AG08396 (cell line): Measurements from ENCODE around the gene RUFY1.

Experiments used
- DNase-seq: peaks from one replicate; pipeline ENCODE4 v3.0.0; 2012; ENCODE audit warnings: low spot score, mixed read lengths

RUFY1 gene

GRCh38 chr5:179605026-179605833 is 54.9 kb downstream of the RUFY1 start:
- DNase-seq = no peak

DNA sequence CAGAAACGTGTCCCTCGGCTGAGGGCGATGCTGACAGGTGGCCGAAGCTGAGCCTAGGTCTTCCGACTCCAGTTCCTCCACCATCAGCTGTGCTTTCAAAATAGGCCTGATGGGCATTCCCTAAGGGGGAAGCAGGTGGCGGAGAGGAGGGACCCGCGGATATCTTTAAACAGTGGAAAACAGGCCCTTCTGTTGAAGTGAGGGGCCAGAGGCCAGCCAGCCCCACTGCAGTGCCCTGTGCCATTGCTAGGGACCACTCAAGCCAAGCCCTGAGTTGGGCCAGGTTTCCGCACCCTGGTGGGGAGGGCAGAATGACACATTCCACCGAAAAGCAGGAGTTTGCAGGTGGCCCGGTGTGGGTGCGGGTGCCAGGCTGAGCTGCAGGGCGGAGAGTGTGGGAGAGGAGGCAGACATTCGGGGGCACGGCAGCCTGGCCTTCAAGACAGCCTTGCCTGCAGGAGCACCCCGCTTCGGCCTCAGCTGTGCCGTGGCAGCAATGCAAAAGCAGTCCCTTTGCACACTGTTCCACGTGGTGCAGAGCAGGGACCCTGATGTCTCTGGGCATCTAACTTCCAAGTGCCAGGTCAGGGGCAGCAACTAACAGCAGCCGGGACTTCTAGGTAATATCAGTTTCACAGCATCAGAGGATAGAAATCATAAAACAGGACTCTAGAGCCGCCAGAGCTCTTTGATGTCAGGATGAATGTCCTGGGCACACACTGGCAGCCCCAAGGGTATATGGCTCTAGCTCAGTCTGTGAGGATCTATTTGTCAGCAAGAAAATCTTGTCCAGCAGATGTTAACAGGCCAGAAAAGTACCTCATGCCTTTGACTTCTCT is 55.9 kb downstream of the RUFY1 start:
- DNase-seq = no peak

- no peak for DNase-seq
These were observed 56.5 kb downstream of the RUFY1 start for GRCh38 chr5:179606910-179607159.

- no peak for DNase-seq
These were observed 57.0 kb downstream of the RUFY1 start for GRCh38 chr5:179607160-179607931.

GRCh38 chr5:179608131-179608581 is 57.8 kb downstream of the RUFY1 start:
- DNase-seq = no peak

GRCh38 chr5:179609834-179610108 is 59.4 kb downstream of the RUFY1 start:
- DNase-seq = no peak

DNA sequence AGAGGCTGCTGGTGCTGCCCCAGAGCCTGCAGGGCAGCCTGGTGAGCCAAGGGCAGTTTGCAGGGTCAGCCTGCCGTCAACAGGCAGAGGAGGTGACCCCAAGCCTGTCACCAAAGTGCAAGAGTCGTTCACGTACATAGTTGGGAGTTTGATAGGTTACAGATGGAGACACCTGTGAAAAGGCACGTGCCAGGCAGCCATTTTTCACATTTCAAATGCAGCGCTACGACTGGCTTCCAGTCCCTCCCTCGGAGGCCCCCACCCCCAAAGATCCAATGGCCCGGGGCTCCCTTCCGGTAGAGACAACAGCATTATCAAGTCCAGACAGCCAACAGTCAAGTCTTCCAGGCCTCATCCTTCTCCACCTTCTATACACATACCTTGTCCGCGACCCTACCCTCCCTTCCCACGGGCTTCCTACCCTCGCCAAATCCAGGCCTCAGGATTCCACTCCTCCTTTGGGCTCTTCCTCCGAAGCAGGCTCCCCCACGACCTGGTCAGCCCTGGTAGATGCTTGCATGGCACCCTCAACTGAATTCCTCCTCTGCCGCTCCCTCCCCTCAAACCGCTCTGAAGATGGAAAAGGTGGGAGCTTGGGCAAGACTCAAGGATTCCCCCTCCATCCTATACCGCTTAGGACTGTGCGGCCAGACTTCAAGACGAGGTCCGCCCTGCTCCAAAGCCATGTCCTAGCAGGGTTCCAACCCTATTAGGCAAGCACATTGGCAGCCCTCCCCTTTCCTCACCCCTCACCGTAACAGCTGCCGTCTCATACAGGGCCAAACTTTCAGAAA is 60.0 kb downstream of the RUFY1 start:
- no peak for DNase-seq

- DNase-seq = no peak
These were observed 60.5 kb downstream of the RUFY1 start for GRCh38 chr5:179610903-179611265.

- no peak for DNase-seq
These were observed 62.5 kb downstream of the RUFY1 start for GRCh38 chr5:179612577-179613459.

- no peak for DNase-seq
These were observed 63.2 kb downstream of the RUFY1 start for GRCh38 chr5:179613460-179614071.

DNA sequence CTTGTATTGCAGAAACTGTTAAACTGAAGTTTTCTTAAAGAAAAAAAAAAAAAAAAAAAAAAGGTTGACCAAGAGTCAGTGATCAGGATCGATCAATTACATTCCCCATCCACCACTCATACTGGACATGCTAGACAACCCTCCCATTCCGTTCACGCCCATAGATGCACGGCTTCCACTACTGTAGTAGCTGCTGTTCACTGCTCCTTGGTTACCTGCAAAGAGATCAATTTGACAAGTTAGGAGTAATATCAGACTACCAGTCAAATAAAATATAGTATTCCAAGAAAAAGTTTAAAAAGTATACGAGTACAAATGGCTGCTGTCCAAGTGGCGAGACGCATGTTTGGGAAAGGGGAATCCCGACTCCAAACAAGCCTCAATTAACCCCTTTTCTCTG is 64.4 kb downstream of the RUFY1 start:
- DNase-seq = no peak

DNA sequence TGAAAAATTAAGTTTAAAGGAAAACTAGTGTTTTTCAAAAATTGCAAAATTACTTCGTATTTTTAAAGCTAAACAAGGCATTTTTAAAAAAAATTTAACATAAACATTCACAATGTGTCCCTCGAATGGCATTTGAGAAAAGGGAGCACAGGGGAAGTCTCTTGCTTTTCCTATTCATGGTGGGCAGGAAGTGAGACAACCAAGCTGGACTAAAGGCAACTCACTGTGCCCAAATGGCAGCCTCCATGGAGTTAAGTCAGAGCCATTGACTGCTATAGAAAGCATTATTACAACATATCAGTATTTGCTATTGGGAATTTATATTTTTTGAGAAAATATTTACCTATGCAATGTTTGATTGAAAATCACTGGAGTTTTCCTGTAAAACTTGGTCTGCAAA is 64.8 kb downstream of the RUFY1 start:
- no peak for DNase-seq

GRCh38 chr5:179616002-179616594 is 65.7 kb downstream of the RUFY1 start:
- no peak for DNase-seq

DNA sequence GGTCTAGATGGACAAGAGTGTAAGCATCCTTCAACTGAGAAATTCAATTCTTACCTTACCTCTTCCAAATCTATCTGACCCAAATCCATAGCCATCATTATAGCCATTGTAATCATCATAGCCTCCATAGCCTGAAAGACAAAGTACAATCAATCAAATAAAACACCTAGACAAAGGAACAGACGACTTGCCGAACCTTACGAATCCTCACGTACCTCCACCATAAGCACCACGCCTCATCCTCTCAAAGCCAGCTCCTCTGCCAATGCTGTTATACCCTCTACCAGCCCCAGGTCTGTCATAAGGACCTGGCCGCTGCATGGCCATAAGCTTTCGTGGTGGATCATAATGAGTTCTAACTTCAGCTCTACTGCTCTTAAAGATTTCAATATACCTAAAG is 67.6 kb downstream of the RUFY1 start:
- no peak for DNase-seq

DNA sequence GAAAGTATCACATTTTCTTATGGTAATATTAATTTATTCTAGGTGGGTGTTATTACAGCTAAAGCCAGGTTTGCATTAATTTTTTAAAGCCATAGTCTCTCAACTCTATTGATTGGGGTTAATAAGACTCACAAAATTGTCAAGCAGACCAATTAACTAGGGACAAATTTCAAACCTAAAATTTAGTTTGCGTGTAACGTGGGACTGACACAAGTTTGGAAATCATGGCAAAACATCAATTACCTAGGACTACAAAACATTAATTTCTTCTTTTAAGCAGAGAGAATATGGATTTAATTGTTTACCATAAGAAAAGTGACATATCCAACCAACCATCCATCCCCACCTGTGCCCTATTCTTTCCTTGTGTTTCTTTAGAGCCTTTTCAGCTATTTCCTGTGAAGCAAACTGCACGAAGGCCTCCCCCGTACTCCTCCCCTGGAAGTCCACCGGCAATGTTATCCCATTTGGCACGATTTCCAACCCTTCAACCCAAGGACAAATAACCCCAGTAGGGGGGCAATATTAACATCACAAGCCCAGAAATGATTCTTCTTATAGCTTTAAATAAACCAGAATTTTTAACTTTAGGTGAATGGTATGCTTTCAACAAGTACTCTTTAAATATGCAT is 68.7 kb downstream of the RUFY1 start:
- DNase-seq = no peak

DNA sequence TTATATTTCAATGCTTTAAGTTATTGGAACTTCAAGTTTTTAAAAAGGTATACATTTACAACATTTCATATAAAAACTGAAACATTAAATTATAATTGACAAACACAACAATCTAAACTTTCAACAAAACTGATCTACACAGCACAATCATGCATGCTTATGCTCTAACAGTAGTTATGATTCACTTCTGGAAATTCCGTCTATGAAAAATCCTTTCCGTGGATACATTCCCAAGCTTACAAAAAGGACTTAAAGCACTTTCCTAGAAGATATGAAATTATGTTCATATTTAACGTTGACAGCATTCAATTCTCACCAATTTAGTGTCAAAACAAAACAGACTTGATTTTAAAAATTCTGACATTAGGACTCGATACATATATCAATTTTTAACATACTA is 69.4 kb downstream of the RUFY1 start:
- DNase-seq = no peak

DNA sequence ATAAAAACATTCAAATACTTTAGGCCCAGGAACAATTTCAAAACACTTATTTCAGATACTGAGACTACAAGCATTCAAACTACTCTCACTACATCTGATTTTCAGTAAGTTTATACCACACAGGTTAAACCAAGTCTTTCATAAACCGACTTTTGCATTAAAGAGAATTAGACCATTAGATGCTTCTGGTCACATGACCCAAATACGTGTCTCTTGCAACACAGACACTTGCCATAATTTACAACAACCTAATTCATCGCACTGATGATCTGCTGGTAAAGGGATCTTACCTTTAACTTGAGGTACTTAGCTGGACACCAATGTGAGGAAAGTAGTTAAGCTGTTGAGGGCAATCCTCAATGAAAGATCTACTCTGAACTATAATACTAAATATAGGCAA is 69.9 kb downstream of the RUFY1 start:
- DNase-seq = no peak

DNA sequence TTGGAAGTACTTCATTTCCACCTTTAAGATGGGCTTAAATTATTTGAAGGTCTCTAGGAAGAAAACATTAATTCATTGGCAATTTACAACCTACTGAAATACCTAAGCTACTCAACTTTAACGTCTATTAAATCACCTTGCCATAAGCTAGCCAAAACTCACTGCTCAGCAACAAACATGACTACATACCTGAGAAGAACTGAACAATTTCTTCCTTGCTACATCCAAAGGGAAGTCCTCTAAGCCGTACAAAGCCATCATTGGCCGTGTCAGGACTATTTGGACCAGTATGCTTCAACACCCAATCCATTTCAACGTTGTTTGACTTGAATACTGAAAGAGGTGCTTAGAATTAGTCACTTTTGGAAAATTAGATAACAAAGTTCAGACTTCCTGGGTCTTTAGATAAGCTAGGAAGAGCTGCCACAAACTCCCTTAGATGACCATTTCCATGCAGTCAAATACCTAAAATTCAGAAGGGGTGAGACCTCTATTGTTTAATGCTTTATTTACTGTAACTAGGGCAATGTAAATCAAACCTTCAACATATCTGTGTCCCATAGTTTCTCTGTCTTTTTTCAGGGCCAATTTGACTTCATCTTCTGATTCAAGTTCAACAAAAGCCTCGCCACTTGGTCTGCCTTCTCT is 70.5 kb downstream of the RUFY1 start:
- DNase-seq = no peak

GRCh38 chr5:179621551-179622214 is 71.3 kb downstream of the RUFY1 start:
- no peak for DNase-seq
